HCT116 (cell line): ENCODE data around the gene CCDC116. TPM values are rescaled to one million over a fixed set of nuclear protein-coding genes. Genes with fewer than 3 reads are reported as not detected.

ENCODE experiments used
- ATAC-seq: fragments of 200-7000 bp; cut with Tn5 transposase; 2 replicates; pipeline ENCODE4 v1.9.1; 2020; ENCODE audit warnings: mild to moderate bottlenecking, moderate library complexity
- BruUV-seq: library from RNA; stranded (reverse); fragments of 400-500 nt; replicated peaks from 2 replicates; lab custom pipeline; 2021; lab: Mats Ljungman, UMichigan
- CTCF ChIA-PET: fragments of 300-600 bp; sonication (Branson Sonifier 250); formaldehyde crosslinking; loops from one replicate; lab custom pipeline; 2021; ENCODE audit warnings: antibody characterized with exemption; lab: Charles Lee
- POLR2A ChIA-PET: fragments of 300-600, 350-600 bp; sonication (Branson Sonifier 250); formaldehyde crosslinking; loops from one replicate; lab custom pipeline; 2021; ENCODE audit warnings: antibody characterized with exemption; lab: Charles Lee
- RAD21 ChIA-PET, 2 experiments: fragments of 300-600 bp; sonication (Branson Sonifier 250); formaldehyde crosslinking; loops; one replicate each; lab custom pipeline; 2023; ENCODE audit warnings: low total read pairs in 2 of 2; ENCODE audit not compliant: uncharacterized antibody in 2 of 2, unreplicated experiment in 2 of 2, low non-redundant PET in 1 of 2; lab: Charles Lee
- DNase-seq: peaks from one replicate; pipeline ENCODE4 v3.0.0-alpha.2; 2010; ENCODE audit warnings: low read depth, low spot score
- H2AFZ ChIP-seq: fragments of 200-600 bp; shearing (Covaris generic), sonication (generic); 2 replicates; pipeline ENCODE4 v1.6.1; 2017; ENCODE audit warnings: low read depth, mixed run types, mixed read lengths, antibody characterized with exemption, low read length; ENCODE audit not compliant: poor library complexity, severe bottlenecking
- H3K27ac ChIP-seq: 2 replicates; pipeline ENCODE4 v1.5.1; 2012; ENCODE audit warnings: low read depth, low read length
- H3K27me3 ChIP-seq: fragments of 200-600 bp; sonication (generic); 2 replicates; pipeline ENCODE4 v1.6.1; 2016; ENCODE audit warnings: mixed run types, low read length, mixed read lengths; ENCODE audit not compliant: insufficient read depth
- H3K36me3 ChIP-seq, 2 experiments: fragments of 200-500 bp in 1 of 2; fragments of 200-600 bp in 1 of 2; sonication (Bioruptor generic) in 1 of 2; sonication (generic) in 1 of 2; 2 replicates each; pipeline versions ENCODE4 v1.5.1 to v1.6.1; 2014 to 2016; ENCODE audit warnings: low read length in 2 of 2, inconsistent platforms in 1 of 2, mixed read lengths in 1 of 2, mixed run types in 1 of 2; ENCODE audit not compliant: insufficient read depth in 2 of 2, control insufficient read depth in 1 of 2
- H3K4me1 ChIP-seq, 2 experiments: fragments of 200-600 bp in 1 of 2; sonication (generic) in 1 of 2; 2 replicates each; pipeline versions ENCODE4 v1.5.1 to v1.6.1; 2012 to 2017; ENCODE audit warnings: low read length in 2 of 2, inconsistent platforms in 1 of 2, mild to moderate bottlenecking in 1 of 2, mixed read lengths in 1 of 2, mixed run types in 1 of 2, moderate library complexity in 1 of 2; ENCODE audit not compliant: insufficient read depth in 2 of 2, control insufficient read depth in 1 of 2
- H3K4me2 ChIP-seq: fragments of 200-600 bp; sonication (generic); 2 replicates; pipeline ENCODE4 v1.6.1; 2017; ENCODE audit warnings: mixed run types, low read length, mixed read lengths
- H3K4me3 ChIP-seq, 2 experiments: fragments of 200-600 bp in 1 of 2; sonication (generic) in 1 of 2; replicated peaks in 1 of 2; 2 replicates each; pipeline ENCODE4 v1.5.1; 2011 to 2016; ENCODE audit warnings: low read length in 2 of 2, control low read depth in 1 of 2, low read depth in 1 of 2, mild to moderate bottlenecking in 1 of 2, mixed read lengths in 1 of 2, mixed run types in 1 of 2
- H3K79me2 ChIP-seq: fragments of 200-600 bp; sonication (generic); 2 replicates; pipeline ENCODE4 v1.6.1; 2017; ENCODE audit warnings: mild to moderate bottlenecking, mixed run types, low read length, moderate library complexity, mixed read lengths; ENCODE audit not compliant: insufficient read depth
- H3K9ac ChIP-seq: fragments of 200-600 bp; sonication (generic); 2 replicates; pipeline ENCODE4 v1.6.1; 2016; ENCODE audit warnings: low read length, mixed read lengths
- H3K9me2 ChIP-seq: fragments of 200-600 bp; sonication (generic), shearing (Covaris generic); 2 replicates; pipeline ENCODE4 v1.6.1; 2017; ENCODE audit warnings: mixed run types, mild to moderate bottlenecking, moderate library complexity; ENCODE audit not compliant: insufficient read depth
- H3K9me3 ChIP-seq, 2 experiments: fragments of 200-500 bp in 1 of 2; fragments of 200-600 bp in 1 of 2; sonication (Bioruptor generic) in 1 of 2; sonication (generic) in 1 of 2; 2 replicates each; pipeline ENCODE4 v1.6.1; 2014 to 2017; ENCODE audit warnings: low read length in 2 of 2, mixed read lengths in 2 of 2, inconsistent platforms in 1 of 2, low read depth in 1 of 2, mild to moderate bottlenecking in 1 of 2, mixed run types in 1 of 2, moderate library complexity in 1 of 2; ENCODE audit not compliant: control insufficient read depth in 1 of 2, insufficient read depth in 1 of 2
- H4K20me1 ChIP-seq: fragments of 200-600 bp; sonication (generic), shearing (Covaris generic); 2 replicates; pipeline ENCODE4 v1.6.1; 2017; ENCODE audit warnings: mixed run types, mild to moderate bottlenecking, moderate library complexity; ENCODE audit not compliant: insufficient read depth
- CEBPB ChIP-seq: IDR thresholded peaks from 2 replicates; pipeline ENCODE4 v1.6.1; 2012; ENCODE audit warnings: low read depth
- EGR1 ChIP-seq: IDR thresholded peaks from 2 replicates; pipeline ENCODE4 v1.6.1; 2012; ENCODE audit warnings: low read depth
- EZH2 ChIP-seq: fragments of 200-600 bp; sonication (generic); IDR thresholded peaks from 2 replicates; pipeline ENCODE4 v1.6.1; 2017; ENCODE audit warnings: antibody characterized with exemption, mixed run types
- EZH2phosphoT487 ChIP-seq: fragments of 200-600 bp; IDR thresholded peaks from 2 replicates; pipeline ENCODE4 v1.6.1; 2018; ENCODE audit warnings: antibody characterized with exemption, borderline replicate concordance
- FOSL1 ChIP-seq: IDR thresholded peaks from 2 replicates; pipeline ENCODE4 v1.6.1; 2012; ENCODE audit warnings: low read depth
- JUND ChIP-seq: IDR thresholded peaks from 2 replicates; pipeline ENCODE4 v1.6.1; 2012
- POLR2AphosphoS5 ChIP-seq: IDR thresholded peaks from 2 replicates; pipeline ENCODE4 v1.6.1; 2011; ENCODE audit warnings: mild to moderate bottlenecking, low read depth, low read length, moderate library complexity
- RAD21 ChIP-seq: IDR thresholded peaks from 2 replicates; pipeline ENCODE4 v1.6.1; 2012; ENCODE audit warnings: low read depth, mild to moderate bottlenecking
- SP1 ChIP-seq: IDR thresholded peaks from 2 replicates; pipeline ENCODE4 v1.6.1; 2012; ENCODE audit warnings: low read depth
- SRF ChIP-seq: IDR thresholded peaks from 2 replicates; pipeline ENCODE4 v1.6.1; 2012; ENCODE audit warnings: low read depth
- TCF7L2 ChIP-seq: IDR thresholded peaks from 2 replicates; pipeline ENCODE4 v1.7.0; 2011; ENCODE audit warnings: borderline replicate concordance, inconsistent platforms; ENCODE audit not compliant: insufficient read depth, insufficient read length; ENCODE audit errors: extremely low read depth
- YY1 ChIP-seq: IDR thresholded peaks from 2 replicates; pipeline ENCODE4 v1.6.1; 2011; ENCODE audit warnings: low read length, low read depth, moderate library complexity, mild to moderate bottlenecking; ENCODE audit not compliant: insufficient replicate concordance; ENCODE audit errors: extremely low read depth
- ZFX ChIP-seq: fragments of 450-650 bp; IDR thresholded peaks from 2 replicates; pipeline ENCODE4 v1.6.1; 2017
- ZNF274 ChIP-seq: fragments of 200-500 bp; sonication (Bioruptor generic); IDR thresholded peaks from 2 replicates; pipeline ENCODE4 v1.6.1; 2014; ENCODE audit warnings: mild to moderate bottlenecking, low read depth, low read length, inconsistent platforms
- intact Hi-C: fragments of 100-400 bp; cut with micrococcal nuclease; formaldehyde crosslinking; loops from 2 replicates; pipeline ENCODE4 v1.10.0; 2022
- total RNA-seq: library from RNA; stranded (reverse); gene quantifications from one replicate; pipeline ENCODE4 v1.2.1, GENCODE V29; 2021; ENCODE audit not compliant: unreplicated experiment
- TF ChIP-seq, protein P1 (sequence below): IDR thresholded peaks from 2 replicates; pipeline ENCODE4 v1.6.1; 2012; ENCODE audit warnings: low read depth
- TF ChIP-seq, protein P2 (sequence below): IDR thresholded peaks from 2 replicates; pipeline ENCODE4 v1.6.1; 2012
- TF ChIP-seq, protein P3 (sequence below): IDR thresholded peaks from 2 replicates; pipeline ENCODE4 v1.6.1; 2012
- TF ChIP-seq, protein P4 (sequence below): IDR thresholded peaks from 2 replicates; pipeline ENCODE4 v1.6.1; 2011; ENCODE audit warnings: mild to moderate bottlenecking, low read length, moderate library complexity; ENCODE audit not compliant: insufficient replicate concordance; ENCODE audit errors: extremely low read depth
- TF ChIP-seq, protein P5 (sequence below), 3 experiments: fragments of 200-600 bp in 1 of 3; sonication (generic) in 1 of 3; IDR thresholded peaks in 2 of 3; conservative IDR thresholded peaks in 1 of 3; 2 replicates each; pipeline ENCODE4 v1.5.1; 2012 to 2017; ENCODE audit warnings: low read depth in 2 of 3, low read length in 2 of 3, antibody characterized with exemption in 1 of 3, borderline replicate concordance in 1 of 3, control low read depth in 1 of 3, mild to moderate bottlenecking in 1 of 3, mixed read lengths in 1 of 3, mixed run types in 1 of 3, moderate library complexity in 1 of 3; ENCODE audit not compliant: insufficient read depth in 1 of 3

CCDC116 gene
- total RNA-seq, 1 experiment from 2014 or later: 0.66 TPM

DNA sequence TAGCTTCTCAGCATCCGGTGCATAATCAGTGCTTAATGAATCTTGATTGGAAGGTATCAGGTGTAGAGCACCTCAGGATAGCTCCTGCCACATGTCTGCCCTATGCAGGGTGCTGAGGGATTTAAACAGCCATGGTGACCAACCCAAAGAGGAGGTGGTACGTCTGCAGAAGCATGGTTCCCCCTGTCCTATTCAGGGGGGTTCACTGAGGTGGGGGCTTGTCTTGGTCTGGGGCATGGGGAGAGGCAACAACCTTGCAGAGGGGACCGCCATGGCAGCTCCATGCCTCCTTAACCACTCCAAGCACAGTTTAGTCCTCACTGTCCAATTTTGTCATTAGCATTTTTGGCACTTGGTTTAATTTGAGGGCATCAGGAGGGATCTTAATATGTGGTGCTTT lies 40.1 kb upstream of the CCDC116 start:
- ChIA-PET CTCF (interaction anchor here (1.5 to 1.8 kb wide), 2 partner anchors 32 to 50 kb away, joined by 3 to 16 read pairs; partner anchors contain the start of gene SDF2L1), POLR2A (interaction anchor here (1.0 kb wide), 1 partner anchor 37 kb away, joined by 4 read pairs; no protein-coding TSS in a partner anchor), RAD21 (no interaction called here)
- H2AFZ ChIP-seq: no peak overlapping the region
- no peaks in the 10 kb centered on the region for H3K4me1 ChIP-seq
- H3K4me2 ChIP-seq: no peak overlapping the region
- H3K4me3 ChIP-seq: no peak overlapping the region
- peaks cover 11 to 36% of the 10 kb centered on the region in 2 experiments for H3K36me3 ChIP-seq
- H3K9ac ChIP-seq: no peak overlapping the region
- H3K27ac ChIP-seq: no peak overlapping the region
- H4K20me1 ChIP-seq: peaks cover 24% of the 10 kb centered on the region; the same call in 1 of the 2 replicates
- ATAC-seq (no peak), DNase-seq (no peak)
- no TSS peak for BruUV-seq
- H3K27me3 ChIP-seq: no peaks in the 10 kb centered on the region
- H3K9me2 ChIP-seq: no peaks in the 10 kb centered on the region
- TF ChIP-seq RAD21: no peak
- TF ChIP-seq, protein P1, sequence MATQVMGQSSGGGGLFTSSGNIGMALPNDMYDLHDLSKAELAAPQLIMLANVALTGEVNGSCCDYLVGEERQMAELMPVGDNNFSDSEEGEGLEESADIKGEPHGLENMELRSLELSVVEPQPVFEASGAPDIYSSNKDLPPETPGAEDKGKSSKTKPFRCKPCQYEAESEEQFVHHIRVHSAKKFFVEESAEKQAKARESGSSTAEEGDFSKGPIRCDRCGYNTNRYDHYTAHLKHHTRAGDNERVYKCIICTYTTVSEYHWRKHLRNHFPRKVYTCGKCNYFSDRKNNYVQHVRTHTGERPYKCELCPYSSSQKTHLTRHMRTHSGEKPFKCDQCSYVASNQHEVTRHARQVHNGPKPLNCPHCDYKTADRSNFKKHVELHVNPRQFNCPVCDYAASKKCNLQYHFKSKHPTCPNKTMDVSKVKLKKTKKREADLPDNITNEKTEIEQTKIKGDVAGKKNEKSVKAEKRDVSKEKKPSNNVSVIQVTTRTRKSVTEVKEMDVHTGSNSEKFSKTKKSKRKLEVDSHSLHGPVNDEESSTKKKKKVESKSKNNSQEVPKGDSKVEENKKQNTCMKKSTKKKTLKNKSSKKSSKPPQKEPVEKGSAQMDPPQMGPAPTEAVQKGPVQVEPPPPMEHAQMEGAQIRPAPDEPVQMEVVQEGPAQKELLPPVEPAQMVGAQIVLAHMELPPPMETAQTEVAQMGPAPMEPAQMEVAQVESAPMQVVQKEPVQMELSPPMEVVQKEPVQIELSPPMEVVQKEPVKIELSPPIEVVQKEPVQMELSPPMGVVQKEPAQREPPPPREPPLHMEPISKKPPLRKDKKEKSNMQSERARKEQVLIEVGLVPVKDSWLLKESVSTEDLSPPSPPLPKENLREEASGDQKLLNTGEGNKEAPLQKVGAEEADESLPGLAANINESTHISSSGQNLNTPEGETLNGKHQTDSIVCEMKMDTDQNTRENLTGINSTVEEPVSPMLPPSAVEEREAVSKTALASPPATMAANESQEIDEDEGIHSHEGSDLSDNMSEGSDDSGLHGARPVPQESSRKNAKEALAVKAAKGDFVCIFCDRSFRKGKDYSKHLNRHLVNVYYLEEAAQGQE: no peak
- TF ChIP-seq TCF7L2: no peak
- TF ChIP-seq JUND: no peak
- TF ChIP-seq, protein P2, sequence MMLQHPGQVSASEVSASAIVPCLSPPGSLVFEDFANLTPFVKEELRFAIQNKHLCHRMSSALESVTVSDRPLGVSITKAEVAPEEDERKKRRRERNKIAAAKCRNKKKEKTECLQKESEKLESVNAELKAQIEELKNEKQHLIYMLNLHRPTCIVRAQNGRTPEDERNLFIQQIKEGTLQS: no peak
- TF ChIP-seq ZFX: no peak
- TF ChIP-seq EGR1: no peak
- no peak for TF ChIP-seq EZH2phosphoT487
- TF ChIP-seq SRF: no peak
- TF ChIP-seq, protein P3, sequence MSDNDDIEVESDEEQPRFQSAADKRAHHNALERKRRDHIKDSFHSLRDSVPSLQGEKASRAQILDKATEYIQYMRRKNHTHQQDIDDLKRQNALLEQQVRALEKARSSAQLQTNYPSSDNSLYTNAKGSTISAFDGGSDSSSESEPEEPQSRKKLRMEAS: no peak
- no peak for TF ChIP-seq ZNF274
- no peak for TF ChIP-seq EZH2
- TF ChIP-seq, protein P4, sequence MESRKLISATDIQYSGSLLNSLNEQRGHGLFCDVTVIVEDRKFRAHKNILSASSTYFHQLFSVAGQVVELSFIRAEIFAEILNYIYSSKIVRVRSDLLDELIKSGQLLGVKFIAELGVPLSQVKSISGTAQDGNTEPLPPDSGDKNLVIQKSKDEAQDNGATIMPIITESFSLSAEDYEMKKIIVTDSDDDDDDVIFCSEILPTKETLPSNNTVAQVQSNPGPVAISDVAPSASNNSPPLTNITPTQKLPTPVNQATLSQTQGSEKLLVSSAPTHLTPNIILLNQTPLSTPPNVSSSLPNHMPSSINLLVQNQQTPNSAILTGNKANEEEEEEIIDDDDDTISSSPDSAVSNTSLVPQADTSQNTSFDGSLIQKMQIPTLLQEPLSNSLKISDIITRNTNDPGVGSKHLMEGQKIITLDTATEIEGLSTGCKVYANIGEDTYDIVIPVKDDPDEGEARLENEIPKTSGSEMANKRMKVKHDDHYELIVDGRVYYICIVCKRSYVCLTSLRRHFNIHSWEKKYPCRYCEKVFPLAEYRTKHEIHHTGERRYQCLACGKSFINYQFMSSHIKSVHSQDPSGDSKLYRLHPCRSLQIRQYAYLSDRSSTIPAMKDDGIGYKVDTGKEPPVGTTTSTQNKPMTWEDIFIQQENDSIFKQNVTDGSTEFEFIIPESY: no peak
- no peak for TF ChIP-seq CEBPB
- no peak for TF ChIP-seq FOSL1
- TF ChIP-seq, protein P5, sequence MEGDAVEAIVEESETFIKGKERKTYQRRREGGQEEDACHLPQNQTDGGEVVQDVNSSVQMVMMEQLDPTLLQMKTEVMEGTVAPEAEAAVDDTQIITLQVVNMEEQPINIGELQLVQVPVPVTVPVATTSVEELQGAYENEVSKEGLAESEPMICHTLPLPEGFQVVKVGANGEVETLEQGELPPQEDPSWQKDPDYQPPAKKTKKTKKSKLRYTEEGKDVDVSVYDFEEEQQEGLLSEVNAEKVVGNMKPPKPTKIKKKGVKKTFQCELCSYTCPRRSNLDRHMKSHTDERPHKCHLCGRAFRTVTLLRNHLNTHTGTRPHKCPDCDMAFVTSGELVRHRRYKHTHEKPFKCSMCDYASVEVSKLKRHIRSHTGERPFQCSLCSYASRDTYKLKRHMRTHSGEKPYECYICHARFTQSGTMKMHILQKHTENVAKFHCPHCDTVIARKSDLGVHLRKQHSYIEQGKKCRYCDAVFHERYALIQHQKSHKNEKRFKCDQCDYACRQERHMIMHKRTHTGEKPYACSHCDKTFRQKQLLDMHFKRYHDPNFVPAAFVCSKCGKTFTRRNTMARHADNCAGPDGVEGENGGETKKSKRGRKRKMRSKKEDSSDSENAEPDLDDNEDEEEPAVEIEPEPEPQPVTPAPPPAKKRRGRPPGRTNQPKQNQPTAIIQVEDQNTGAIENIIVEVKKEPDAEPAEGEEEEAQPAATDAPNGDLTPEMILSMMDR (IDR thresholded peaks at IDR 0.05 in 2 of 3, conservative IDR thresholded peaks at IDR 0.05 in 1 of 3; ENCODE audit: borderline replicate concordance in 1 of 3, insufficient read depth in 1 of 3, low read depth in 2 of 3, low read length in 2 of 3): no peak
- no peak for TF ChIP-seq YY1
- no peak for TF ChIP-seq SP1
- no peak for TF ChIP-seq POLR2AphosphoS5
- no peaks in the 10 kb centered on the region for H3K9me3 ChIP-seq
- intact Hi-C loops: no loop called here
- peaks cover 100% of the 10 kb centered on the region for H3K79me2 ChIP-seq
